ENCODE measurements around the gene EIF3B.
"Not testable (repeated sequence)": the region's sequence is repeated elsewhere in the genome, so short reads cannot be mapped to it uniquely, and the experiment has no call there.

The EIF3B gene

DNA sequence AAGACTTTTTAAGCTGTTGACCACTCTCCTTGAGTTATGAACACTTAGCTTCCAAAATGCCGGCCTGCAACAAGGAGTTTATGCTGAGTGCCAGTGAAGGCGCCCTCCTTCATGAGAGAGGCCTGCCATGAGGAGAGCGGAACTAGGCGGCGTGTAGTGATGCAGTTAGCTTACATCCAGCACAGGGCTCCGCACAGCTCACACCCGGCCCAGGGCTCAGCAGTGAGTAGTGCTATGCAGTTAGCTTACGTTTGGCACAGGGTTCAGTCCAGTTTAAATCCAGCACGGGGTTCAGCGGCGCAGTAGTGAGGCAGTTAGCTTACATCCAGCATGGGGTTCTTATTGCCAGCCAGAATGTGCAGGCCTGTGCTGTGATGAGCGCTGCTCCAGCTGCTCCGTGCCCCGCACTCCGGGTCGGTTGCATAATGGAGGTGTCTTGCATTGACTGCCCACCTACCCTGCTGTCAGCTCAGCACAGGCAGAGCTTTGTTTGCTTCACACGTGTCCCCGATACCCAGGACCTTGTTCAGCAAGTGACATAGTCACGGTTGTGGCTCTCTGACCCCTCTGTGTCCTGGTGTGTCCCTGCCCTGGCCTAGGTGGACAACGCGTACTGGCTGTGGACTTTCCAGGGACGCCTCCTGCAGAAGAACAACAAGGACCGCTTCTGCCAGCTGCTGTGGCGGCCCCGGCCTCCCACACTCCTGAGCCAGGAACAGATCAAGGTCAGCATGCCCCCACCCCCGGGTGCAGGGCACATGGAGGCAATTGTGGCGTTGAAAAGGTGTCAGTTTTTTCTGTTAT is 21.9 kb downstream of the EIF3B start:
- no peak for DNase-seq (ENCODE audit: low read depth in 2 of 2, low spot score in 1 of 2)

DNA sequence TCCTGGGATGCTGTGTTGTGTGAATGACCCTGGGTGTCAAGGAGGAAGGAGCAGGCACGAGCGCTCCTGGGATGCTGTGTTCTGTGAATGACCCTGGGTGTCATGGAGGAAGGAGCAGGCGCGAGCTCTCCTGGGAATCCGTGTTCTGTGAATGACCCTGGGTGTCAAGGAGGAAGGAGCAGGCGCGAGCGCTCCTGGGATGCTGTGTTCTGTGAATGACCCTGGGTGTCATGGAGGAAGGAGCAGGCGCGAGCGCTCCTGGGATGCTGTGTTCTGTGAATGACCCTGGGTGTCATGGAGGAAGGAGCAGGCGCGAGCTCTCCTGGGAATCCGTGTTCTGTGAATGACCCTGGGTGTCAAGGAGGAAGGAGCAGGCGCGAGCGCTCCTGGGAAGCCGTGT is 22.9 kb downstream of the EIF3B start:
- not testable (repeated sequence) for DNase-seq (ENCODE audit: low read depth in 2 of 2, low spot score in 1 of 2)

GRCh38 chr7:2378125-2378524 is 23.5 kb downstream of the EIF3B start:
- DNase-seq (ENCODE audit: low read depth in 2 of 2, low spot score in 1 of 2) = not testable (repeated sequence)

DNA sequence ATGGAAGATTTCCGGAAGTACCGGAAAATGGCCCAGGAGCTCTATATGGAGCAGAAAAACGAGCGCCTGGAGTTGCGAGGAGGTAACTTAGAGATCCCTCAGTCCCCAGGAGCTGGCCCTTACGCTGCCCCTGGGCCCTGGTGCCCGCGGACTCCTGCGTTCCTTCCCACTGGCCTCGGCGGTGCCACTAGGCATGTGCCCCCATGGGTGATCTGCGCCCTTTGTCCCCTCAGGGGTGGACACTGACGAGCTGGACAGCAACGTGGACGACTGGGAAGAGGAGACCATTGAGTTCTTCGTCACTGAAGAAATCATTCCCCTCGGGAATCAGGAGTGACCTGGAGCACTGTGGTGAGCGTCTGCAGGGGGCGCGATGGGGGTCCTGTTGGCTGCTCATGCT is 24.5 kb downstream of the EIF3B start:
- DNase-seq (ENCODE audit: low read depth in 2 of 2, low spot score in 1 of 2) = no peak

DNA sequence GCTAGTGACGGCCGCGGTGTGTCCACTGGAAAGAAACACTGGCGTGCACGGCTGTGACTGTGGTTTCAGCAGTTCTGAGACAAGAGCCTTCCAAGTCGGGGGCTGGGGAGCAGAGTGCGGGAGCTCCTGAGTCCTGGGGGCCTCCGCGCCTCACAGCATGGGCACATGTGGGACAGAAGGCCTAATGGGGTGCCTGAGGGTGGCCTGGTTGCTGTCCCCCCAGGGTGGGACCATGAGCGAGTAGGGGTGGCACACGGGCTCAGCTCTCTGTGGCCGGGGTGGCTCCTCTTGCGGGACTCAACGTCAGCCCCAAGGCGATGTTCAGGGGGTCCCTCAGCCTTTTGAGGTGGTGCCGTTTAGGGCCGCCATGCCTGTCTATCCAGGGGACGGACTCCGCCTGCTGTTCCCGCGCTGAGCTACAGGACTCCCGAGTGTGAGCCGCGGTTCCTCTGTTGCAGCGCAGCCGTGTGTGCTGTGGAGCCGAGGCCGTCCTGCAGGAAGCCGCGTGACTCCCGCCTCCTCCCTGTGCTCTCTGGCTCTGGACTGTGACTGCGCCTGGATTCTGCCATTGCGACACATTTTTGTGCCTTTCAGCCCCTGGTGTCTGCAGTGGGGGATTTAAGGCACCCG is 25.3 kb downstream of the EIF3B start:
- no peak for DNase-seq (ENCODE audit: low read depth in 2 of 2, low spot score in 1 of 2)

GRCh38 chr7:2380461-2380860 is 25.8 kb downstream of the EIF3B start:
- DNase-seq (ENCODE audit: low read depth in 2 of 2, low spot score in 1 of 2) = no peak

GRCh38 chr7:2381227-2381626 is 26.6 kb downstream of the EIF3B start:
- no peak for DNase-seq (ENCODE audit: low read depth in 2 of 2, low spot score in 1 of 2)

GRCh38 chr7:2381881-2382509 is 27.4 kb downstream of the EIF3B start:
- no peak for DNase-seq (ENCODE audit: low read depth in 2 of 2, low spot score in 1 of 2)

DNA sequence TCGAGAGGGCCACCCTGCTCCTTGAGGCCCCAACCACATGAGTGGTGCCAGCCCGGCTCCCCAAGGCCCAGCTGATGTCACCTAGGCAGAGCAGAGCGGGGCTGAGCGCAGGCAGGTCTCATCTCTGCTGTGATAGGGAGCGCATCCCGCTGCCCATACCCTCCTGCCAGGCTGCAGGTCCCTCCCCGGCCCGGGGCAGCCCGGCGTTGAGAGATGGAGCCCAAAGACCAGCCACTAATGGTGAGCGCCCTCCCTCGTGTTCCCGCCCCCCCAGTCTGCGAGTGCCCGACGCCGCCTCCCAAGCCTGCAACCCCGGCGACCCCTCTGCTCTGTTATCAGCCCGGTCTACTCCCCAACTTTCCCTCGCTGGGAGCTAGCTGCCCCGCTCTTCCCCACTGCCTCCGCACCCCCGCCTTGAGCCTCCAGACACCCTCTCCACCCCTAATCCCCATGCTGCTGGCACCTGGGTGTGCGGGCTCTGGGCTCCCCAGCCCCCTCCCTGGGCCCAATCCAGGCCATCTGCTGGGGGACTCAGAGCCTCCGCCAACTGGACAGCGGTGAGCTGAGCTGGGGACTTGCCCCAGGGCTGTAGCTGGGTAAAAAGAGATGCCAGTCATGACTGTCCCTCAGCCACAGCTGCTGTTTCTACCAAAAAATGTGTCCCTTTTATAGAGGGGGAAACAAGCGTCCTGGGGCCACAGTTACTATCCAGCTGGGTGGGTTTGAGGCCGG is 29.1 kb downstream of the EIF3B start:
- no peak for DNase-seq (ENCODE audit: low read depth in 2 of 2, low spot score in 1 of 2)

DNA sequence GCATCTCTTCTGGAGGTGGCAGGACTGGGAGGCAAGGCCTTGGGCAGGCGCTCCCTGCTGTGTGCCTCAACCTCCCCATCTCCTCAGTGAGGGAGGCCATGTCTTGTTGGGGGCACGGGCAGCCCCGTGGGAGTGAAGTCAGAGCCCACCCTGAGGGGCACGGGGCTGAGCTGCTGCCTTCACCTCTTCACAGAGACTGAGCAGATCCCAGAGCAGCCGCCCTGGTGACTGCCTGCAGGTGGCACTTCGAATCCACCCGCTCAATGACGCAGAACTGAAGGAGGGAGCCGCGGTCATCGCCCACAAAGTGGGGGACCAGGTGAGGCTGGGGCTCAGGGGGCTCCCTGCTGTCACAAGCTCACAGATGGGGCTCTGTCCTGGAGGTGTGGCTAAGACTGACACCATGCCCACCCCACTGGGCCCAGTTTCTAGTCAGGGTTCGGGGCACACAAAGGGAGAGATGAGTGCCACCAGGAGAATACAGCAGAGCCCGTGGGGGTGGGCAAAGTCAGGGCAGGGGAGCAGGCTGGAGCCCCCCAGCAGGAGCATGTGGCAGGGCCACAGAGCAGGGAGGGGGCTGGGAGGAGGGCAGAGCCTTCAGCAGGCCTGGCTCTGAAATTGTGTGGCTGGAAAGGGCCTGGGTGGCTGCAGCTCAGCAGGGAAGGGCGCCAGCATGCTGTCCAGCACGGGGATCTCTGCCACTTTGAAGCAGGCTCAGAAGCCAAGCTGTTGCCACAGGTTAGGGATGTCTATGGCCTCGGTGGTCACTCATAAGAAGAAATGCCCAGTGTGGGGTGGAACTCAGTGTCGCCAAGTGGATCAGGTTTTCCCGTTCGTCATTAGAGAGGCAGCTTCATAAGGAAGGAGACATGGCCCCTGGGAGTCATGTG is 30.0 kb downstream of the EIF3B start:
- DNase-seq (ENCODE audit: low read depth in 2 of 2, low spot score in 1 of 2) = no peak

DNA sequence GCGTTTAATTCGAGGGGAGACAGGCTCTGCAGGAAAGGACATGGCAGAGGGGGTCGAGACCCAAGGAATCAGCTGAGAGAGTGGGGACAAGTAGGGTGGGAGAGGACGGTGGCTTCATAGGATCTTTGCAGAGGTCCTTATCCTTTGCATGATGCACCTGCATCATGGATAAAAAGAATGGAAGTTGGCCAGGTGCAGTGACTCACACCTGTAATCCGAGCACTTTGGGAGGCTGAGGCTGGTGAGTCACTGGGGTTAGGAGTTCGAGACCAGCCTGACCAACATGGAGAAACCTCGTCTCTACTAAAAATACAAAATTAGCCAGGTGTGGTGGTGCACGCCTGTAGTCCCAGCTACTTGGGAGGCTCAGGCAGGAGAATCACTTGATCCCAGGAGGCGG is 31.5 kb downstream of the EIF3B start:
- not testable (repeated sequence) for DNase-seq (ENCODE audit: low read depth in 2 of 2, low spot score in 1 of 2)

DNA sequence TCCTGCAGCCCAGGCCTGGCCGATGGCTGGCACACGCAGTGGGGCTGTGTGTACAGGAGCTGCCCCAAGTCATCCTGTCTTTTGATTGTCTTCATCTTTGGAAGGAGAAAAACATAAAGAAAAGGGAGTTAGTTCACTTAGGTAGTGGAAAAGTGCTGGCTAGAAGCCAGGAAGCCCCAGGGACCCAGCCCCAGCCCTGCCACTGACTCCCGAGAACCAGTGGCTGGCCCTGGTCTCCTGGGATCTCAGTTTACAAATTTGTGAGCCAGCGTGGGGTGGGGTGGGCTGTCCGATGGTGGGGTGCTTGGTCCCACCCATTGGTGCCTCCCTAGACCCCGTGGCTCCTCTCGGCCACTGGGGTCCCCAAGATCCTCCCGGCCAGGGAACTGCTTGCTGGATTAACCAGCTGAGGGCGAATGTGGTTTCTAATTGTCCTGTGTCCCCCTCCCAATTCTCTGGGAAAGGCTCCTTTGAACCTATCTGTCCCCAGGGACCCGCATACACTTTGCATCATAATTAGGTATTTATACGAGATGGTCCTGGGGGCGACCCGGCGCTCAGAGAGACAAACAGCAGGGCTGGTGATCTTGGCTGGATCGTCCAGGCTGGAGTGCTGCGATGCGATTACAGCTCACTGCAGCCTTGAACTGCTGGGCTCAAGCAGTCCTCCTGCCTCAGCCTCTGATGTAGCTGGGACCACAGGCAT is 32.5 kb downstream of the EIF3B start:
- no peak for DNase-seq (ENCODE audit: low read depth in 2 of 2, low spot score in 1 of 2)

DNA sequence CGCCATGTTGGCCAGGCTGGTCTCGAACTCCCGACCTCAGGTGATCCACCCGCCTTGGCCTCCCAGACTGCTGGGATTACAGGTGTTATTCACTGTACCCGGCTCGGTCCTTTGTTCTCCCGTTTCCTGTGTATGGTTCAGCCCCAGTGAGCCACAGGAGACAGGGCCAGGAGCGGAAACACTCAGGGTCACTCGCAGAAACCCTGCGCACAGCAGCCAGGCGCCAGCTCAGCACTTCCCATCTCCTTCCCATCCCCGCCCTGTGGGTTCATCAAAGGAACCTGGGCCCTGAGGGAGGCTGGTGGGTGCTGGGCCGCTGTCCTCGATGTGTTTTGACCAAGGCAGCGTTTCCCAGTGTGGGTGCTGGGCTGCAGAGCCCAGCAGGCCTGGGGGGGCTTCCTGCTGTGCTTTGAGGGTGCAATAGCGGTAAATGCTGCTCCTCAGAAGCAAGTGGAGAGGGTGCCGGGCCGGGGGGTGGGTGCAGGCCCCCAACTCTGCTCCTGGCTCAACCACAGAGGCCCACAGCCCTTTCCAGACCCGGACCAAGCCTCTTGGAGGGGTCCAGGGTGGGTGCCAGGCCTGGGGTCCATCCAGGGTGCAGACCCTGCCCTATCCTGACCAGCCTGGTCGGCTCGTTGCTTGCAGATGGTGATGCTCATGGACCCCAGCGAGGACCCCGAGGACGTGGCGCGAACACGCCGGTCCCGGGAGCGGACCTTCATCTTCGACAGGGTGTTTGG is 33.4 kb downstream of the EIF3B start:
- DNase-seq (ENCODE audit: low read depth in 2 of 2, low spot score in 1 of 2) = no peak

GRCh38 chr7:2388637-2388954 is 34.0 kb downstream of the EIF3B start:
- no peak for DNase-seq (ENCODE audit: low read depth in 2 of 2, low spot score in 1 of 2)

DNA sequence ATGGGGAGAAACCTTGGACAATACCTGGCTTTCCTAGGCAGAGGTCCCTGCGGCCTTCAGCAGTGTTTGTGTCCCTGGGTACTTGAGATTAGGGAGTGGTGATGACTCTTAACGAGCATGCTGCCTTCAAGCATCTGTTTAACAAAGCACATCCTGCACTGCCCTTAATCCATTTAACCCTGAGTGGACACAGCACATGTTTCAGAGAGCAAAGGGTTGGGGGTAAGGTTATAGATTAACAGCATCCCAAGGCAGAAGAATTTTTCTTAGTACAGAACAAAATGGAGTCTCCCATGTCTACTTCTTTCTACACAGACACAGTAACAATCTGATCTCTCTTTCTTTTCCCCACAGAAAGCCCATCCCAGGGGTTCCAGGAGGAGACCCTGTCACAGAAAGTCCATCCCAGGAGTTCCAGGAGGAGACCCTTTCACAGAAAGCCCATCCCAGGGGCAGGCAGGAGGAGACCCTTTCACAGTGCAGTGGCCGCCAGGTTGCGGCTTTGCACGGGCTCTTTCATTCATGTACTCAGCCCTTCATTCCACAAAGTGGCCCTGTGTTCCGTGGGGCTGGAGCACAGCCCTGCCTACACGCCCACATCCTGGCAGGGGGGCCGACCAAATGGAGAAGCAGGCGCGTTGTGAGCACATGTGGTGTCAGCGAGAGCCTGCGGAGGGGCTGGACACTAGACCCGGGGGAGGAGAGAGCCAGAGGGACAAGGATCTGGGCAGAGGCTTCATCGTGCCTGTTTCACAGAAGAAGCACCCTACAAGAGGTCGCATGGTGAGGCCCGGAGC is 35.6 kb downstream of the EIF3B start:
- DNase-seq (ENCODE audit: low read depth in 2 of 2, low spot score in 1 of 2) = not testable (repeated sequence)

GRCh38 chr7:2393706-2394105 is 39.1 kb downstream of the EIF3B start:
- DNase-seq (ENCODE audit: low read depth in 2 of 2, low spot score in 1 of 2) = no peak

GRCh38 chr7:2394566-2395082 is 40.0 kb downstream of the EIF3B start:
- DNase-seq (ENCODE audit: low read depth in 2 of 2, low spot score in 1 of 2) = no peak

DNA sequence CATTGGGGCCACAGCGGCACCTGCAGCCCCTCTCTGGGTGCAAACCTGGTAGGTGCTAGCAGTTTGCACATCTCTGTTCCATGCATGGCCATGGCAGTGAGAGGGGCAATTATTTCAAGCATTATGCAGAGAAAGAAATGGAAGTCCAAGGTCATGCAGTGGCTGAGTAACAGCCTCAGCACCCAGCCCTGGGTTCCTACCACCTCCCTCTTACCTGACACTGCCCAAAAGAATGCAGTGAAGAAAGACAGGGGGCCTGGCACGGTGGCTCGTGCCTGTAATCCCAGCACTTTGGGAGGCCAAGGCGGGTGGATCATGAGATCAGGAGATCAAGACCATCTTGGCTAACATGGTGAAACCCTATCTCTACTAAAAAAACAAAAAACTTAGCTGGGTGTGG is 43.9 kb downstream of the EIF3B start:
- DNase-seq (ENCODE audit: low read depth in 2 of 2, low spot score in 1 of 2) = no peak

Data from stimulated activated CD8-positive, alpha-beta memory T cell treated with anti-CD3 and anti-CD28 coated beads, Interleukin-4, amount 100 ng/mL, for 1 hour (primary cell).